NCI-H69 (cell line): ENCODE data around the gene PIGZ.
A peak's percentile ranks its signal among the peaks of the same experiment; 100 is the strongest.
"Not testable (repeated sequence)": the region's sequence is repeated elsewhere in the genome, so short reads cannot be mapped to it uniquely, and the experiment has no call there.

Experiments used
- DNase-seq: peaks from one replicate; lab custom pipeline; 2025; lab: John Stamatoyannopoulos, UW

Gene PIGZ

GRCh38 chr3:196949750-196950149, 18.9 kb downstream of the PIGZ start:
- DNase-seq, result no peak

DNA sequence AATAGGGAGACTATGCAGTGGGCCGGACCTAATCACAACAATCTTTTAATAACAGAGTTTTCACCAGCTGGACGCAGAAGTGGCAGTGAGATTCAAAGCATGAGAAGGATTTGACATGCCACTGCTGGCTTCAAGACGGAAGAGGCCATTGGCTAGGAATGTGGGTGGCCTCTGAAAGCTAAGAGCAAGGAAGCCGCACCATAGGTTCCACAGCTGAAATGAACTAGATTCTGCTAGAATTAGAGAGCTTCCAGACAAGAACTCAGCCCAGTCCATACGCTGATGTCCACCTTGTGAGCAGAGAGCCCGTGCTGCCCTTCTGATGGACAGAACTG, 19.4 kb downstream of the PIGZ start:
- DNase-seq, result no peak

DNA sequence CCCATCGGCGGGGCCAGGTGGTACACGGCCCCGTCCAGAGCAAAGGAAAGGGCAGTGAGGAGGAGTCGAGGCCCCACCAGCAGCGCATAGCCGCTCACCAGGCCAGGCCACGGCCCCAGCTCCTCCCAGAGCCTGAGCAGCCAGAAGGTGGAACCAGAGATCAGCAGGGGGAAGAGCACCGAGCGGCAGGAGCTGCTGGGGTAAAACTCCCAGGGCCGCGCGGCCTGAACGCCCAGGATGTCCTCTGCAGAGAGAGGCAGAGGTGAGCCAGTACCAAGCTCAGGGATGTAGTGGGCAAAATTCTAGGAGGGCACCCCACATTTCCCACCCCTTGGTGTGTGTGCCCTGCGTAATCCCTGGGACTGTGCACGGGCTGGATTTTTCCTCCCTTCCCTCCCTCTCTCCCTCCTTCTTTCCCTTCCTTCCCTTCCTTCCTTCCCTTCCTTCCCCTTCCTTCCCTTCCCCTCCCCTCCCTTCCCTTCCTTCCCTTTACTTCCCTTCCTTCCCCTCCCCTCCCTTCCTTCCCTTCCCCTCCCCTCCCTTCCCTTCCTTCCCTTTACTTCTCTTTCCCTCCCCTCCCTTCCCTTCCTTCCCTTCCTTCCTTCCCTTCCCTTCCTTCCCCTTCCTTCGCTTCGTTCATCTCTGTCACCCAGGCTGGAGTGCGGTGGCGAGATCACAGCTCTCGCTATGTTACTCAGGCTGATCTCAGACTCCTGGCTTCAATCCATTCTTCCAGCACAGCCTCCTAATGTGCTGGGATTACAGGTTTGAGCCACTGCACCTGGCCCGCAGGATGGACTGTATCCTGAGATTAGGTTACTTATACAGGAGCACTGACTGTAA, 20.0 kb downstream of the PIGZ start:
- peak; percentile 81 for DNase-seq

GRCh38 chr3:196947860-196948441, 20.7 kb downstream of the PIGZ start:
- no peak for DNase-seq

- no peak for DNase-seq
These were observed 21.3 kb downstream of the PIGZ start for GRCh38 chr3:196947136-196947859.

- DNase-seq, result not testable (repeated sequence)
These were observed 24.4 kb downstream of the PIGZ start for GRCh38 chr3:196944037-196944790.

DNA sequence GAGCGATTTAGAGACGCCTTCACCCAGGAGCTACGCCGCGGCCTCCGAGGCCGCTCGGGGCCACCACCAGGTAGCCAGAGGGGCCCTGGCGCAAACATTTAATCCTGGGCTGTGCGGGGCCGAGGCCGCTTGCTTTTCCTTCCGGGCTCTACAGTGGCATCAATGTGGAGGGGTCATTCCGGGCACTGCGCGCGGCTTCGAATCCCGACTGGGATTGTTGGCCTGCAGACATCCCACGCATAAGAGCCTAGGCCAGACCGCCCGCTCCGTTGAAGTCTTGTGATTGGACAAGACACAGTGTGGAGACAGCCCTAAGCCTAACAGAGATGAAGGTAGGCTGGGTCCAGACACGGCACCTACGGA, 25.7 kb downstream of the PIGZ start:
- peak; percentile 51 for DNase-seq

DNA sequence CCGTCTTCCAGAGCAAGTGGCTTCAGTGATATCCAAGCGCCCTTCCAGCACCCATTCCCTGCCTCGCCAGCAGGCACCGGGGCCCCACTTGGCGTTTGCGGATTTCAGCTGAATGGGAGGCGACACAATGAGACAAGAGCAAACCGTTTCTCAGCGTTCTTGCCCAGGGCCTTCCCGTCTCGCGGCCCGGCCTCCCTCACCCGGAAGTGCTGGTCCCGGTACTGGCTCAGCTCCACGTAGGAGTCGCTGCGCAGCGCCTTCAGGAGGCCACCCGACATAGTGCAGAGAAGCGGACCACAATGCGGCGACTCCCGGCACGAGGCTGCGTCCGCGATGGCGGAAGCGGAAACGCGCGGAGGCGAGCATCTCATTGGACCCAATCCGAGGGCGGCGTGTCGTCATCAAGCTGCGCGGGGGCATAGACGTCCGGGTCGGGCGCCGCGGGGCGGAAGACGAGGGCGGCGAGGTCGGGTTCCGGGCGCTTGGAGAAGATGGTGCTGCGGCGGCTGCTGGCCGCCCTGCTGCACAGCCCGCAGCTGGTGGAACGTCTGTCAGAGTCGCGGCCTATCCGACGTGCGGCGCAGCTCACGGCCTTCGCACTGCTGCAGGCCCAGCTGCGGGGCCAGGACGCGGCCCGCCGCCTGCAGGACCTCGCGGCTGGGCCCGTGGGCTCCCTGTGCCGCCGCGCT, 26.3 kb downstream of the PIGZ start, which contains the start of gene NCBP2:
Gene NCBP2 (minus strand): TSS at position 303 of the 689 bp plus-strand sequence. CDS start 25 bp downstream, at position 278.
- DNase-seq, result peak; percentile 99

GRCh38 chr3:196941729-196942225, 26.9 kb downstream of the PIGZ start:
- peak; percentile 78 for DNase-seq

- DNase-seq, result no peak
These were observed 30.1 kb downstream of the PIGZ start for GRCh38 chr3:196938576-196938975.

- DNase-seq, result no peak
These were observed 30.5 kb downstream of the PIGZ start for GRCh38 chr3:196938124-196938523.

GRCh38 chr3:196936288-196936687, 32.3 kb downstream of the PIGZ start:
- no peak for DNase-seq

DNA sequence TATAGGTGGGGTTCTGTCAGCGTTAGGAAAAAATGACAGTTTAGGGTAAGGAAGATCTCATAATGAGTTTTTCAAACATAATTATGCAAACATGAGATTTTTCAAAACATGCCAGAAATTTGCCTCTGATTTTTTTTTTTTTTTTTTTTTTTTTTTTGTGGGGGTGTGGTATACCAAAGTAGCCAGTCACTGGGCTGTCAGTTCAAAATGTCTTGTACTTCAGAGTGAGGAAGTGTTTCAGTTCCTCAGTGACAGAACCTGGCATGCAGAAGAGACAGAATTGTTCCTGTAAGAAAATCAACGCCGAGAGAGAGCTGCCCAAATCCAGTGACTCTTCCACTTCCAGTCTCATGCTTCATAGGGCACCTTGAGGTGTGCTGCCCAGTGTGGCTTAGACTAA, 36.0 kb downstream of the PIGZ start:
- no peak for DNase-seq

- DNase-seq, result no peak
These were observed 36.6 kb downstream of the PIGZ start for GRCh38 chr3:196931828-196932587.

- no peak for DNase-seq
These were observed 37.5 kb downstream of the PIGZ start for GRCh38 chr3:196931157-196931556.

- no peak for DNase-seq
These were observed 40.8 kb downstream of the PIGZ start for GRCh38 chr3:196927571-196928453.

DNA sequence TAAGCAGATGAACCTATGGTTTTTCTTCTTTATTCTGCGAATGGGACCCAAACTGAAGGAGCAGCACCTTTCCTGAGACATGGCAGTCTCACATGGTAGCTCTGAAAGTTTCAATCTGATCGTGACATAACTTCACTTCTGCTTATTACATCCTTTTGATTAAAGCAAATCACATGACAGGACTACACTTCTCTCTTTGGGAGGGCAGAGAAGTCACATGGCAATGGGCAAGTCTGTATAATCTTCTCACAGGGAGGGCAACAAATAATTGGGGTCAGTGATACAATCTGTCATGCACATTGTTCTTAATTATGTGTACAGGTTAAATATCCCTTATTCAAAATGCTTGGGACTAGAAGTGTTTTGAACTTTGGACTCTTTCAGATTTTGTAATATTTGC, 47.9 kb downstream of the PIGZ start:
- DNase-seq, result peak; percentile 77

GRCh38 chr3:196918968-196919367, 49.7 kb downstream of the PIGZ start:
- no peak for DNase-seq

GRCh38 chr3:196916995-196917394, 51.6 kb downstream of the PIGZ start:
- DNase-seq, result no peak

DNA sequence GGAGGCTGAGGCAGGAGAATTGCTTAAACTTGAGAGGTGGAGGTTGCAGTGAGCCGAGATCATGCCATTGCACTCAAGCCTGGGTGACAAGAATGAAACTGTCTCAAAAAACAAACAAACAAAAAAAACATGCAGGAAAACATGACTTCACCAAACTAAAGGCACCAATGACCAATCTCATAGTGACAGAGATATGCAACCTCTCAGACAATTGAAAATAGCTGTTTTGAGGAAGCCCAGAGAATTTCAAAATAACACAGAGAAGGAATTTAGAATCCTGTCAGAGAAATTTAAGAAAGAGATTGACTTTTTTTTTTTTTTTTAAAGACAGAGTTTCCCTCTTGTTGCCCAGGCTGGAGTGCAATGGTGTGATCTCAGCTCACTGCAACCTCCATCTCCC, 52.4 kb downstream of the PIGZ start:
- DNase-seq, result no peak
